GM12878 (cell line): ENCODE measurements around the gene KRTCAP3.

Source experiments
- CTCF ChIP-seq, 3 experiments: IDR thresholded peaks in 2 of 3; conservative IDR thresholded peaks in 1 of 3; 2 replicates each; pipeline ENCODE4 v1.5.1; 2011; ENCODE audit warnings: low read depth in 3 of 3, low read length in 3 of 3, mild to moderate bottlenecking in 3 of 3, control low read depth in 2 of 3, moderate library complexity in 2 of 3, inconsistent platforms in 1 of 3, mixed read lengths in 1 of 3; ENCODE audit not compliant: control insufficient read depth in 2 of 3, insufficient read depth in 1 of 3; ENCODE audit errors: extremely low read depth in 1 of 3
- KLF5 ChIP-seq: fragments of 450-650 bp; IDR thresholded peaks from 2 replicates; pipeline ENCODE4 v1.6.1; 2014; ENCODE audit warnings: mild to moderate bottlenecking; ENCODE audit not compliant: partially characterized antibody

- TF ChIP-seq KLF5 (no peak), CTCF (IDR thresholded peaks at IDR 0.05 in 2 of 3, conservative IDR thresholded peaks at IDR 0.05 in 1 of 3; ENCODE audit: control insufficient read depth in 2 of 3, extremely low read depth in 1 of 3, insufficient read depth in 1 of 3, low read depth in 3 of 3, low read length in 3 of 3) (no peak)
These were observed 3.9 kb downstream of the KRTCAP3 start for GRCh38 chr2:27446057-27446456.
